Measurements from ENCODE around the gene SIX6. TPM values are rescaled to one million over a fixed set of nuclear protein-coding genes. Genes with fewer than 3 reads are reported as not detected.
A peak's percentile ranks its signal among the peaks of the same experiment; 100 is the strongest.

Gene SIX6
- total RNA-seq, 1 donor from 2014 or later: 1.4 TPM

DNA sequence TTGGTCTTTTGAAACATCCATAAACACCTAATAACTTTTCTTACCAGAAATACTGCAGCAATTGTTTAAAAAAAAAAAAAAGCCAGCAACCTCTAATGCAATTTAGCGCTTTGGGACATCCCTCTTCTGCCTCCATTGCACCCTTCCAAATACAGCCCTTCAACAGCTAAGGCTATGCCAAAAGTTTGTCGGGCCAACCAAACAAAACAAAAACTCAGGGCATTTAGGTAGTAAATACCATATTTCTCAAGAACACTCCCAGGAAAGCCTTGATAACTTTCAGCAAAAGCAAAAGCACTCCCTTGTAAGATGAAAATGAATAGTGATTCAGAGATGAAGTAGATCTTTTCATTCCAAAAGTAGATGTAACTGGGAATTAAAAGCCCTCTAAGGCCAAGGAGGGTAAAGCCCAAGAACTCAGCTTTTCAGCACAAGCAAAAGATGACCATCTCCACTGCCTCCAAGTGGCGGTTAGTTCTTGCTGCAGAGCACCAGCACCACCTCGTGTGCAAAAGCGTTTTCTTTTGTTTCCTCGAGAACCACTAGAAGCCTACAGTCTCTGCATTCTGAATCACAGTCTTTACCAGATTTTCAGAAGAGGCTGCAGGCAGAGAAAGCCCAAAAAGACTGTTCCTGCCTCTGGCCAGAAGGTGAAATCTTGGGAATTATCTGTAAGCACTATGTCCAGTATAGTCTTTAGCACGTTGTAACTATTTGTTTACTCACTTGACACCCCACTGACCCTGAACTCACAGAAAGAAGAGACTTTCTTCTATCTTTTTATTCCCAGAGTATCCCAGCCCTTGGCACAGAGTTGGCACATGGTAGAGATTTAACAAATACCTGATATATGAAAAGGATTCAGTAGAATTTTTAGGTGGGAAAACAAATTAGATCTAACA is 53.1 kb downstream of the SIX6 start:
- Histone ChIP-seq H3K27ac (no peak overlapping the region), H3K9ac (no peak overlapping the region), H3K4me2 (no peak overlapping the region), H3K9me3 (ENCODE audit: low read depth) (no peaks in the 10 kb centered on the region), H3K36me3 (no peaks in the 10 kb centered on the region), H2AFZ (replicated peaks) (peak overlapping the region; percentile 58), H3K4me1 (peaks cover 29% of the 10 kb centered on the region), H3F3A (ENCODE audit: low read depth) (peaks cover 11% of the 10 kb centered on the region), H4K20me1 (ENCODE audit: low read depth) (no peaks in the 10 kb centered on the region), H3K4me3 (no peak overlapping the region), H3K79me2 (ENCODE audit: low read depth) (no peaks in the 10 kb centered on the region), H3K27me3 (no peaks in the 10 kb centered on the region)
- Mint-ChIP-seq H3K27me3 (ENCODE audit: insufficient read depth, low read depth) (peaks cover 2% of the 10 kb centered on the region), H3K4me1 (peaks cover 8% of the 10 kb centered on the region), H3K4me3 (no peak overlapping the region), H3K9me3 (no peaks in the 10 kb centered on the region), H3K27ac (no peak overlapping the region), H3K36me3 (no peaks in the 10 kb centered on the region)
- peak; percentile 91 for DNase-seq (ENCODE audit: low spot score)
- TF ChIP-seq, protein P1, sequence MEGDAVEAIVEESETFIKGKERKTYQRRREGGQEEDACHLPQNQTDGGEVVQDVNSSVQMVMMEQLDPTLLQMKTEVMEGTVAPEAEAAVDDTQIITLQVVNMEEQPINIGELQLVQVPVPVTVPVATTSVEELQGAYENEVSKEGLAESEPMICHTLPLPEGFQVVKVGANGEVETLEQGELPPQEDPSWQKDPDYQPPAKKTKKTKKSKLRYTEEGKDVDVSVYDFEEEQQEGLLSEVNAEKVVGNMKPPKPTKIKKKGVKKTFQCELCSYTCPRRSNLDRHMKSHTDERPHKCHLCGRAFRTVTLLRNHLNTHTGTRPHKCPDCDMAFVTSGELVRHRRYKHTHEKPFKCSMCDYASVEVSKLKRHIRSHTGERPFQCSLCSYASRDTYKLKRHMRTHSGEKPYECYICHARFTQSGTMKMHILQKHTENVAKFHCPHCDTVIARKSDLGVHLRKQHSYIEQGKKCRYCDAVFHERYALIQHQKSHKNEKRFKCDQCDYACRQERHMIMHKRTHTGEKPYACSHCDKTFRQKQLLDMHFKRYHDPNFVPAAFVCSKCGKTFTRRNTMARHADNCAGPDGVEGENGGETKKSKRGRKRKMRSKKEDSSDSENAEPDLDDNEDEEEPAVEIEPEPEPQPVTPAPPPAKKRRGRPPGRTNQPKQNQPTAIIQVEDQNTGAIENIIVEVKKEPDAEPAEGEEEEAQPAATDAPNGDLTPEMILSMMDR (IDR thresholded peaks at IDR 0.05): peak; percentile 88
- no peak for TF ChIP-seq EZH2 (IDR thresholded peaks at IDR 0.05)

Small RNA genes lying within 50 kb of the gene (small RNA-seq; reads per million reads assigned to genes)
- gene AL049874.4: not detected

Other genes starting within 250 kb of the SIX6 start
- 3.0 and 6.2 TPM in 2 replicates for gene C14orf39, start 23.1 kb upstream of the SIX6 start, total RNA-seq (ENCODE audit: low replicate concordance)
- gene SIX1, start 140.3 kb downstream of the SIX6 start, total RNA-seq (ENCODE audit: low replicate concordance): 0.28 TPM in 1 of 2 replicates, not detected in the other
- 28.8 and 32.9 TPM in 2 replicates for gene SIX4, start 215.2 kb downstream of the SIX6 start, total RNA-seq (ENCODE audit: low replicate concordance)
- 64.0 and 114 TPM in 2 replicates for gene MNAT1, start 225.6 kb downstream of the SIX6 start, total RNA-seq (ENCODE audit: low replicate concordance)

Measured in neural progenitor cell (in vitro differentiated cells).